H54 (cell line): ENCODE data around the gene GABBR2.

Source experiments
- DNase-seq: peaks from one replicate; pipeline ENCODE4 v3.0.0; 2011; ENCODE audit warnings: low spot score, mixed read lengths; ENCODE audit not compliant: insufficient read length
- FAIRE-seq: peaks from 3 replicates; lab custom pipeline; 2011; peaks lifted over from hg19 to GRCh38; lab: Jason Lieb, UNC
- POLR2A ChIP-seq: IDR thresholded peaks from 2 replicates; pipeline ENCODE4 v1.6.1; 2011; ENCODE audit warnings: low read depth, mild to moderate bottlenecking, low read length

Gene GABBR2

DNA sequence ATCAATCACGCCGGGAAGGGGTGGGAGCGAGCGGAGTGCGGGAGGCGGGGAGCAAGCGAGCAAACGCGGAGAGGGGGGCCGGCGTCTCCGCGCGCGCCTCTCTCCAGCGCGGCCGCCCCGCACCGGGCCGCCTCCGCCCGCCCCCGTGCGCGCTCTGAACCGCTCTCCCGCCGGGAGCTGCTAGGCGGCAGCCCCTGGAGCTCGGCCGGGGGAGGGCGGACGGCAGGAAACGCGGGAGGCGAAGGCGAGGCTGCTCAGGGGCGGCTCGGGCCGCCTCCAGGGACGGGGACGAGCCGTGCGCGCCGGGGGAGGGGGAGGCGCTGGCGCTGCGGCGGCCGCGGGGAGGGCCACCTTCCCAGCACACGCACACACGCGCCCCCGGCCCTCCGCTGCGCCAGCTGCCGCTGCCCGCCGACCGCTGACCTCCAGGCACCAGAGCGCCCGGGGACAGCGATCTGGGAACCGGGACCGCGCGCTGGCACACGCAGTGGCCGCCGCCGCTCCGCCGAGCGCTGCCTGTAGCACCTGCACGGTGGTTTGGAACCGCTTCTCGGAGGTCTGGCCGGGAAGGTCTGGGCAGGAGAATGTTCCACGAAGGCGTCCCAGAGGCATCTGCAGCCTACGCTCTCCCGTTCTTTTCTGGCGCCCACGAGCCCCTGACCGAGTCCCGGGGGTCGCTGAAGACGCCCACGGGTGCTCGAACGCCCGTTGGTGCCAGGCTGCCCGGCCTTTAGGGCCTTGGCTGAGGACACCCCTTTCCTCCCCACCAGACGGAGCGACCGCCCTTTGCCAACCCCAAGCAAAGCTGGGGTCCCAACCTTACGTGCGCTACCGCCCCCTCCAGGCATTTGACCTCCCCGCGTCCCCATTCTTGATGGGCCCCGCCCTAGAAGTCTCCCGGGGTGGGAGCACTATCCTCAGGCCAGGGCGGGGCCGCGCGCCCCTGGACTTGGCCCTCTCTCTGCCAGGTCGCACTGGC, at the start of gene GABBR2:
GABBR2 (minus strand) TSS at position 3 of the 979 bp plus-strand sequence. CDS start 198 bp downstream, outside the sequence.
- FAIRE-seq = no peak
- no peak for TF ChIP-seq POLR2A
- no peak for DNase-seq

DNA sequence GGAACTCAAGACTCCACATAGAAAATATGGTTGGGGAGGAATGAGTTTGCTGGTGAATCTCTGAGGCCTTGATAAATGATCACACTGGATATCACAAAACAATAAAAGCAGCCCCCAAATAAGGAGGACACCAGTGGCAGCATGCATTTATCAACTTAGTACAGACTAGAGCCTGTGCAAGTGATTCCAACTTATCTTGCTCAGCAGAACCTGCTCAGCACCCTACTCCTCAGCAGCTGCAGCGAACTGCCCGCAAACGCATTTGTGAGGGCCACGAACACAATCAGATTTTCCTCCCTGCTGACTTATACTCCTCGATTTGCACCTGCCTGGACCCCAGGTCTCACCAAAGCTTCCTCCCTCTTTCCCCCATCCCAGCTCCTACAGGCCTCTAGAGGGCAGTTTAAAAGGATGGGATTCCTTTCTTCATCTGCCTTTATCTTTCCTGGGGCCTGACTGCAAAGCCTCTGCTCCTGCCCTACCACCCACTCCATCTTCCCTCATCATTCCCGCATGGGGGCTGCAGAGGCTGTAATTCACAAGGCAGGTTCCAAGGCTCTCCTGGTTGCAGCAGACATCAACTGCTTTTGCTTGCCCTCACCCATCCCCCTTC, 46.4 kb upstream of the GABBR2 start:
- FAIRE-seq (no peak), DNase-seq (no peak)
- TF ChIP-seq POLR2A = no peak

DNA sequence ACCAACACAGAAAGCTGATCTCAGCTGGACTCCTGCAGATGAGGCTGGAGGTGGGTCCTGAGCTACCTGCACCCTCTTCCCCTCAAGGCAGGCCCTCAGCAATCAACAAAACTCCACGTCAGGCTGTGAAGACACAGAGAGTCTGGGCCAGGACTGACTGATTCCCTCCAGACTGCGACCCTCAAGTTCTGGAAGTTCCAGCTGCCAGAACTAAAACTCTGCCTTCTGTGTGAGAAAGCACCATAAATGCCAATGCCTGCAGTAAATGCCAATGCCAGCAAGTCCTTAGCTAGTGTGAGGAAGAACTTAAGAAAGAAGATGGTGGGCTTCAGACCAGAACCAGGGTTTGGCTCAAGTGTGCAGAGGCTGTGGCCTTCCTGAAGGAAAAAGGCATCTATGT, 42.5 kb upstream of the GABBR2 start:
- FAIRE-seq = no peak
- no peak for TF ChIP-seq POLR2A
- no peak for DNase-seq

DNA sequence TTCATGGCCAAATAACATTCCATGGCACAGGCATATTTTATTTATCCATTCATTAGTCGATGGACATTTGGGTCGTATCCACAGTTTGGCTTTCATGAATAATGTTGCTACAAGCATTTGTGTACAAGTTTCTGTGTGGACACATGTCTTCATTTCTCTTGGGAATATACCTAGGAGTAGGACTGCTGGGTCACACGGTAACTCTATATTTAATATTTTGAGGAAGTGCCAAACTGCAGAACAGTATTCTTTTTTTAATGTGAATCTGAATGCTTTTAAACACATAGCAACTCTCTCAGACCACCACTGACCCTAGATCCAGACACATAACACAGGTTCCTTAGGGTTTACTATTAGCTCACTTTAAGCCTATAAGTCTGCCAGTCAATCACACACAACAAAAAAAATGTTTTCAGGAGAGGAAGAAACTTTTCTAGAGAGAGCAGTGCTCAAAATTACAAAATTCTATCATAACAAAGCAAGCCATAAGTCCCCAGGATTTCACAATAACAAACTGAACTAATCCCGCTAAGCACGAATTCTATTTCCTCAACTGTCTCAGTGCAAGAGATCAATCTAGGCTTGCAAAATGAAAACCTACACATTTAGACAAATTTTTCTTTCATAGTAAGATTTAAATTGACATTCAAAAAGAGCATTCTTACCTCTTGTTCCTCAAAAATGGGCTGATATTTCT, 41.8 kb upstream of the GABBR2 start:
- DNase-seq = no peak
- no peak for TF ChIP-seq POLR2A
- no peak for FAIRE-seq

DNA sequence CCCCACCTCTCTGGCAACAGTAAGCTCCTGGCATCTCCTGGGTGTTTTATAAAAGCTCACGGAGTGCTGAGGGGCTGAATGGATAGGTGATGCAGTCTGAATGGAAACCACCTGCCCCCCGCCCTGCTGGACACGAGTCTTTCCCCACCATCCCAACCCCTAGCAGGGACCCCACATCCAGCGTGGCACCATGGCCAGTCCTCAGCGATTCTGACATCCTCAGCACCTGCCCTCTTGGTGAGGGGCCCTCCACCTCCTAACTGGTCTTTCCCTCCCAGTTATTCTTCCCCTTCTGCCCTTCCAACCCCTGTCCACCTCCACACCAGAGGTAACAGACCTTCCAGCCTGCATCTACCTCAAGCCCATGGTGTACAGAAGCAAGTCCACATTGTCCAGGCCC, 38.7 kb upstream of the GABBR2 start:
- no peak for TF ChIP-seq POLR2A
- DNase-seq (no peak), FAIRE-seq (no peak)

DNA sequence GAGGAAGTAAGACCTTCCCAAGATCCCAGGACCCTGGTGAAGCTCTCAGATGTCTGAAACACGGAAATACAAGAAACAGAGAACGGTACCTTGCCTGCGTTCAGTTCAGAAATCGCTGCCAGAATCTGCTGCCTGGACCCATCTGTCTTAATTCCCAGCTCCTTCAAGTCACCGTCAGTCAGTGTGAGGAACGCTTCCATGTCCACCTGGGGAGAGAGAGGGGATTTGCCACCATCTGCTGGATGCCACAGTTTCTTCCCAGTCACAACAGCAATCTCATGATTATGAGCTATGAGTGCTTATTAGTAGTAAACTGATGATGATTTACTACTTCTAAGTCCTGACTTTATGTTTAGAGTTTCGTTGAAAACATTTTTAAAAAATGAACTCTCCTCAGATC, 36.7 kb upstream of the GABBR2 start:
- FAIRE-seq (no peak), DNase-seq (no peak)
- TF ChIP-seq POLR2A = no peak

DNA sequence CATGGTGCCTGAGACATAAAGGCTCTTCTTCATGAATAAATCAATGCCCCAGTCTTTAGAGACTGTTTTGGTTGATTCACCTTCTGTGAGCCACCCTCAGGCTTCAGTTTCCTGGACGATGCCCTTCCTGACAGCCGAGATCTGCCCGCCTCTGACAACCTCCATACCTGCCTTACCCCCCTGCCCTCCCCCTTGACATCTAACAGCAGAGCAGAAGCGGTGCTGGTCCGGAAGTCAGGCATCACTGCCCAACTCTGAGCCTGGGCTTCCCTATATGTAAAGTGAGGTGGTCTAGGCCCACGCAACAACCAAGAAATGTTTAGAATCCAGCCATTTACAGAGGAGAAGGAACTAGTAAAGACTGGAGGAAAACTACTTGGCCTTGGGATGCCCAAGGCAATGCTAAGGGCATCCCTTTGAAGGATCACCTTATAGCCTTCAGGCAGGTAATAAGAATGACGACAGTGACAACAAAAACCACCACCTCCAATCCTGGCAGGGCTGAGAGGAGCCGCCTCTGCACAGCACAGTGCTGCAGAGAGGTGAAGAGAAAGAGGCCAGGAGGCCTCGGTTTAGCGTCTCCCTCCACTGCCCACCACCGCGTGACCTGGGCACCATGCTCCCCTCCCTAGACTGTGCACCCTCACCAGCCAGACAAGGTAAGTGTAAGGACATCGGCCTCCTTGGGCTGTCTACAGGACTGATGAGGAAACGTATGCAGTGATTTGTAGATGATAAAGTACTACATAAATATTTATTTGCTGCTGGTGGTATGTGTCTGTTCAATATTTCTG, 35.3 kb upstream of the GABBR2 start:
- FAIRE-seq (no peak), DNase-seq (no peak)
- TF ChIP-seq POLR2A = no peak

DNA sequence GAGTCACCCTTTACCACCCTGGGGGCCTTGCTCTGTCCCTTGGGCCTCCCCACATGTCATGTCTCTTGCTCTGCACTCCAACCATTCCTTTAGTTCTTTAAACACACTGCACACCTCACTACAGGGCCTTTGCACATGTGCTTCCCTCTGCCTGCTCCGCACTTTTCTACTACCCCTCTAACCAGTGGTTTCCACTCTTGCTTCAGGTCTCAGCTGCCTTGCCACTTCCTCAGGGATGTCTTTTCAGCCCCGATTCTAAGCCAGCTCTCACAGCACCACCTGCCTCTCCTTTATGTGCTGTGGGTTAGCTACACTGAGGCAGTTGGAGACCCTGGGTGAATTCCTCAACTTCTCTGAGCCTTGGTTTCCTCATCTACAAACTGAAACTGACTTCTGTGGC, 34.6 kb upstream of the GABBR2 start:
- DNase-seq (no peak), FAIRE-seq (no peak)
- TF ChIP-seq POLR2A = no peak

DNA sequence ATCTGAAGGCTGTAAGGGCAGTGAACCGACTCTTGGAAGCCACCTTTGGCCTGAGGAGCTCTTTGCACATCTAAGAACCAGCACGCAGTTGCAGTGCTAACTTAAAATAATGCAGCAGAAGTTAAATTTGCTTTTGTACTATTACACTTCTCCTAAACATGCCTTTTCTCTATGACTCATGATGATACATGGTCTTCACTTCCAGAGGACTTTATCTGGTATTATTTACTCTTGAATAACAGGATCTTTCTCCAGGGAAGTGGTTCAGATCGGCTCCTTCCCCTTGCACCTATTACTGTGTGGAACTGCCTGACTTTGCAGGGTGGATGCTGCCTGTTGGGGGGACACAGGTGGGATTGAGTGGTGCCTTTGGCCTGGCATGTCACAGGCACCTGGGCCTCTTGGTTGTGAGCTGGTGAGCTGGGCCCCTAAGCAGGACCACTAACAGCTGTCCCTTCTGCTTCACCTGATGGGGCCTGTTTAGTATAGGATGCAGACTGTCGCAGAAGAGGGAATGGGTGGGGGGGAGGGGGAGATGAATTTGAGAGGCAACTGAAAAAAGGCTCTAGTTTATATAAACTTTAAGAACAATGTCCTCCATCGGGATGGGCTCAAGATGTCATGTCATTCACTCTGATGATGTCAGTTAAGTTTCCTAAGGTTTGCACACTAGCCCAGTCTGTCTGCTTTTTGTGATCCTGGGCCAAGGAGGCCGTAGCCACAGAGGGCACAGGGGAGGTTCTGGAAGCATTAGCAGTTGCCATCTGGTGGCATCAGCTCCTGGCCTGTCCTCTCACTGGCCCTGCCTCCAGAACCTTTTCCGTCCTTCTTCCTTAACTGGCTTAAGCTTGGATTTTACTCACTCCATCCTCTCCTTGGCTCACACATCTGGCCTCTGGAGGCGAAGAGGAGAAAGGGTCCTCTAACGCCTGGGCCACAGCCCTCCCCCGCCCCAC, 33.9 kb upstream of the GABBR2 start:
- DNase-seq = peak; percentile 59
- TF ChIP-seq POLR2A = no peak
- FAIRE-seq = peak; percentile 58

DNA sequence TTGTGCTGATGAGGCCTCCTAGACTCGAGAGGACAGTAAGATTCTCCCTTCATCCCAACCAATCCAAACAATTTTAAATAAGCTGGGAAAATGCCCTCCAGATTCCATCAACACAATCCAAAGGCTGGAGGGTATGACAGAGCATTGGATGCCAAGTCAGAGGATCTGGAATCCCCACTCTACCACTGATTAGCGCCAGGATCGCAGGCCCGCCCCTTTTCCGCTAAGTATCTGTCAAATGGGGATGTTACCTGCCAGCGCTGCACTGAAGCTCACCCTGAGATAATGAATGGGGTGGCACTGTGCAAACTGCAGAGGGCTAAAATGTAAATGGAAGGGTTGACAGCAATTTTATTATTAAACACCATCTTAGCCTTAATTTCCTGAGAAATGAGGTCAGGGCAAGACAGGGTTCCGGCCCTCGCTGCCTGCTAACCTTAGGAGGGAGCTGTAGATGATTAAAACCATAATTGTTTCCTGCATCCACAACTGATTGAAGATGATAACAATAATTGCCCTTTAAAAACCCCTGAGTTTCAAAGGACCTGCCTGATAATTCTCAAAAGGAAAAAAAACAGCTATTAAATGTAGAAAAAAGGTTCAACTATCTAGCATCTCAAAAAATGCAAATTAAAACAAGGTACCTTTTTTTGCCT, 31.6 kb upstream of the GABBR2 start:
- no peak for TF ChIP-seq POLR2A
- no peak for DNase-seq
- FAIRE-seq = no peak

DNA sequence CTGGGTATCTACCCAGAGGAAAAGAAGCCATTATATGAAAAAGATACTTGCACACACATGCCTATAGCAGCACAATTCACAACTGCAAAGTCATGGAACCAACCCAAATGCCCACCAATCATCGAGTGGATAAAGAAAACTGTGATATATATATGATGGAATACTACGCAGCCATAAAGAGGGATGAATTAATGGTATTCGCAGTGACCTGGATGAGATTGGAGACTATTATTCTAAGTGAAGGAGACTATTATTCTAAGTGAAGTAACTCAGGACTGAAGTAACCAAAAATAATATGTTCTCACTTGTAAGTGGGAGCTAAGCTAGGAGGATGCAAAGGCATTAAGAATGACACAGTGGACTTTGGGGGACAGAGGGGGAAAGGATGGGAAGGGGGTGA, 30.0 kb upstream of the GABBR2 start:
- FAIRE-seq = no peak
- no peak for DNase-seq
- TF ChIP-seq POLR2A = no peak

DNA sequence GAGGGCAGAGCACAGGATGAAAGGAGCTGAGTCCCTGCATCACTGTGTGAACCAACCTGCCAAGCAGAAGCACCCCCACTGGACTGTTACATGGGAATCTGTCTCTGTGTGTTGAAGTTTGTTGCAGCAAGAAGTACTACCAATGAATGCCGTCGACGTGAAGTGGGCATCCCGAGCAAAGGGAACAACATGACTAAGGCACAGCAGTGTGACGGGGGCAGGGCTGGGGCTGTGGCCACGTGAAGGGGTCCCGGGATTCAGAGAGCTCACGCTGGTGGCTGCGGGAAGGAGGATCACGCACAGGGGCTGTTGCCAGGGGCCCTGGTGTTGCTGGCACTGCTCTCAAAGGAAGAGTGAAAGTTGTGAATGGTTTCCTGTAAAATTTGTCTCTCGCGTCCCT, 27.5 kb upstream of the GABBR2 start:
- DNase-seq (no peak), FAIRE-seq (no peak)
- no peak for TF ChIP-seq POLR2A
